Measurements from ENCODE around the gene HSD11B2. TPM values are rescaled to one million over a fixed set of nuclear protein-coding genes. Genes with fewer than 3 reads are reported as not detected.

Gene HSD11B2
- total RNA-seq (2014; rRNA removed) (2.4 and 8.3 TPM in 2 replicates), Bru-seq, nascent RNA (percentile 30 among the genes with signal in this experiment), BruChase-seq, experiment 1, labeled RNA remaining after a 6-hour chase (percentile 32 among the genes with signal in this experiment), BruChase-seq, experiment 2, labeled RNA remaining after a 2-hour chase (percentile 18 among the genes with signal in this experiment)
- long read RNA-seq: 0 reads

- Histone ChIP-seq H2AFZ (ENCODE audit: low read length) (peak within 1 kb of the TSS; percentile 73), H3K9me3 (ENCODE audit: low read length) (no peaks in the 10 kb centered on the region), H3K9ac (ENCODE audit: low read length) (peak within 1 kb of the TSS; percentile 54), H3F3A (ENCODE audit: low read length, unreplicated experiment) (no peaks in the 10 kb centered on the region), H3K79me2 (ENCODE audit: low read length) (no peaks in the 10 kb centered on the region), H4K20me1 (ENCODE audit: low read length) (no peaks in the 10 kb centered on the region), H3K4me3 (ENCODE audit: low read length) (peak within 1 kb of the TSS; percentile 68), H3K27me3 (ENCODE audit: low read length) (no peaks in the 10 kb centered on the region), H3K36me3 (ENCODE audit: low read depth, low read length) (no peaks in the 10 kb centered on the region), H3K9me2 (replicated peaks; ENCODE audit: low read length) (no peaks in the 10 kb centered on the region), H3K4me2 (ENCODE audit: low read length) (peak within 1 kb of the TSS; percentile 91), H3K4me1 (ENCODE audit: insufficient read depth, low read length) (peaks cover 3% of the 10 kb centered on the region), H3K27ac (ENCODE audit: low read length) (no peak within 1 kb of the TSS)
- TF ChIP-seq EZH2 (IDR thresholded peaks at IDR 0.05; ENCODE audit: low read length, unreplicated experiment) (no peak), CTCF (conservative IDR thresholded peaks at IDR 0.05; ENCODE audit: low read depth, low read length) (no peak), EZH2phosphoT487 (IDR thresholded peaks at IDR 0.05; ENCODE audit: borderline replicate concordance, low read length) (no peak)
- peak; percentile 59 for DNase-seq
- POLR2A ChIA-PET (ENCODE audit: unreplicated experiment): interaction anchor here (0.6 kb wide), 1 partner anchor 116 kb away, joined by 11 read pairs; no protein-coding TSS in a partner anchor
- intact Hi-C loops (cut with micrococcal nuclease): no loop called here
- no TSS peak for BruUV-seq (replicated peaks)
- CTCF ChIA-PET: interaction anchor here (0.5 to 0.8 kb wide), 2 partner anchors 24 to 83 kb away, joined by 3 to 4 read pairs; no protein-coding TSS in a partner anchor
- peak; percentile 71 for ATAC-seq
Measured at GRCh38 chr16:67430977-67431774, at the start of gene HSD11B2. TSS of gene HSD11B2 (plus strand) at chr16:67431121. CDS start at chr16:67431249, 128 bp downstream.

GRCh38 chr16:67383284-67383683 lies 47.6 kb upstream of the HSD11B2 start:
- no peaks in the 10 kb centered on the region for H3K27me3 ChIP-seq (ENCODE audit: low read length)
- no peak for TF ChIP-seq EZH2 (IDR thresholded peaks at IDR 0.05; ENCODE audit: low read length, unreplicated experiment)
- no peak for TF ChIP-seq CTCF (conservative IDR thresholded peaks at IDR 0.05; ENCODE audit: low read depth, low read length)
- no peak for TF ChIP-seq EZH2phosphoT487 (IDR thresholded peaks at IDR 0.05; ENCODE audit: borderline replicate concordance, low read length)
- no peak overlapping the region for H3K9ac ChIP-seq (ENCODE audit: low read length)
- ATAC-seq: no peak
- no peak for DNase-seq
- H4K20me1 ChIP-seq (ENCODE audit: low read length): no peaks in the 10 kb centered on the region
- H3K79me2 ChIP-seq (ENCODE audit: low read length): no peaks in the 10 kb centered on the region
- intact Hi-C loops (cut with micrococcal nuclease): no loop called here
- H3K4me3 ChIP-seq (ENCODE audit: low read length): no peak overlapping the region
- no peak overlapping the region for H2AFZ ChIP-seq (ENCODE audit: low read length)
- no peak overlapping the region for H3K27ac ChIP-seq (ENCODE audit: low read length)
- no peaks in the 10 kb centered on the region for H3F3A ChIP-seq (ENCODE audit: low read length, unreplicated experiment)
- H3K9me2 ChIP-seq (replicated peaks; ENCODE audit: low read length): no peaks in the 10 kb centered on the region
- H3K9me3 ChIP-seq (ENCODE audit: low read length): no peaks in the 10 kb centered on the region
- POLR2A ChIA-PET (ENCODE audit: unreplicated experiment): no interaction called here
- CTCF ChIA-PET: no interaction called here
- H3K36me3 ChIP-seq (ENCODE audit: low read depth, low read length): no peaks in the 10 kb centered on the region
- no peak overlapping the region for H3K4me2 ChIP-seq (ENCODE audit: low read length)
- no peaks in the 10 kb centered on the region; the same call in 1 of the 2 replicates for H3K4me1 ChIP-seq (ENCODE audit: insufficient read depth, low read length)
- BruUV-seq (replicated peaks): no TSS peak
